ENCODE measurements around the gene ZNF385C.
"Not testable (repeated sequence)": the region's sequence is repeated elsewhere in the genome, so short reads cannot be mapped to it uniquely, and the experiment has no call there.

Gene ZNF385C

GRCh38 chr17:42016941-42017865, 81.1 kb downstream of the ZNF385C start, which contains the start of gene DNAJC7:
TSS of gene DNAJC7 (minus strand) at chr17:42017439. CDS start at chr17:42017416, 23 bp downstream.
- DNase-seq = peak; percentile 93

- DNase-seq = peak; percentile 61
These were observed 81.9 kb downstream of the ZNF385C start for GRCh38 chr17:42016411-42016831.

- DNase-seq = not testable (repeated sequence)
These were observed 84.5 kb downstream of the ZNF385C start for GRCh38 chr17:42013740-42014139.

GRCh38 chr17:42012363-42012762, 85.9 kb downstream of the ZNF385C start:
- not testable (repeated sequence) for DNase-seq

- DNase-seq = peak; percentile 56
These were observed 87.3 kb downstream of the ZNF385C start for GRCh38 chr17:42010898-42011516.

GRCh38 chr17:42010266-42010680, 88.0 kb downstream of the ZNF385C start:
- DNase-seq = peak; percentile 72

GRCh38 chr17:42009170-42009569, 89.1 kb downstream of the ZNF385C start:
- peak; percentile 35 for DNase-seq

- no peak for DNase-seq
These were observed 93.1 kb downstream of the ZNF385C start for GRCh38 chr17:42005166-42005565.

GRCh38 chr17:42002792-42003301, 95.4 kb downstream of the ZNF385C start:
- DNase-seq = no peak

GRCh38 chr17:42002175-42002791, 96.0 kb downstream of the ZNF385C start:
- DNase-seq = no peak

- no peak for DNase-seq
These were observed 96.5 kb downstream of the ZNF385C start for GRCh38 chr17:42001729-42002128.

- DNase-seq = peak; percentile 63
These were observed 97.7 kb downstream of the ZNF385C start for GRCh38 chr17:42000413-42001133.

GRCh38 chr17:41998497-41998896, 99.8 kb downstream of the ZNF385C start:
- no peak for DNase-seq

GRCh38 chr17:41996855-41997164, 101.5 kb downstream of the ZNF385C start:
- DNase-seq = no peak

- DNase-seq = no peak
These were observed 105.7 kb downstream of the ZNF385C start for GRCh38 chr17:41992576-41992975.

GRCh38 chr17:41989702-41990419, 108.4 kb downstream of the ZNF385C start:
- no peak for DNase-seq

GRCh38 chr17:41988418-41988817, 109.9 kb downstream of the ZNF385C start:
- no peak for DNase-seq

GRCh38 chr17:41987642-41988041, 110.6 kb downstream of the ZNF385C start:
- DNase-seq = no peak

GRCh38 chr17:41986634-41987033, 111.6 kb downstream of the ZNF385C start:
- DNase-seq = no peak

- DNase-seq = no peak
These were observed 112.4 kb downstream of the ZNF385C start for GRCh38 chr17:41985919-41986318.

- no peak for DNase-seq
These were observed 113.8 kb downstream of the ZNF385C start for GRCh38 chr17:41984454-41984853.
